ENCODE results near the gene CACNA2D4. TPM values are rescaled to one million over a fixed set of nuclear protein-coding genes. Genes with fewer than 3 reads are reported as not detected.

CACNA2D4 gene
- total RNA-seq, 1 donor from 2014 or later = 0.45 TPM

- H3K9me3 Mint-ChIP-seq = peaks cover 12% of the 10 kb centered on the region
- no peak for TF ChIP-seq CTCF (IDR thresholded peaks at IDR 0.05; ENCODE audit: unreplicated experiment)
- no peaks in the 10 kb centered on the region for H3K4me1 Mint-ChIP-seq
- H3K4me3 Mint-ChIP-seq = no peak overlapping the region
- no peak overlapping the region for H3K27ac Mint-ChIP-seq
- DNase-seq (ENCODE audit: low spot score in 2 of 2, unreplicated experiment in 2 of 2) = no peak
- H3K27me3 Mint-ChIP-seq (ENCODE audit: low read depth) = peaks cover 36% of the 10 kb centered on the region
- no peaks in the 10 kb centered on the region for H3K36me3 Mint-ChIP-seq
These were observed 33.8 kb downstream of the CACNA2D4 start for GRCh38 chr12:1884651-1885050.

- Mint-ChIP-seq H3K36me3 (no peaks in the 10 kb centered on the region), H3K27ac (no peak overlapping the region), H3K4me1 (no peaks in the 10 kb centered on the region), H3K27me3 (ENCODE audit: low read depth) (peaks cover 34% of the 10 kb centered on the region), H3K4me3 (no peak overlapping the region), H3K9me3 (peaks cover 6% of the 10 kb centered on the region)
- no peak for TF ChIP-seq CTCF (IDR thresholded peaks at IDR 0.05; ENCODE audit: unreplicated experiment)
- no peak for DNase-seq (ENCODE audit: low spot score in 2 of 2, unreplicated experiment in 2 of 2)
These were observed 34.9 kb downstream of the CACNA2D4 start for GRCh38 chr12:1883513-1883912.

- peaks cover 29% of the 10 kb centered on the region for H3K27me3 Mint-ChIP-seq (ENCODE audit: low read depth)
- DNase-seq (ENCODE audit: low spot score in 2 of 2, unreplicated experiment in 2 of 2) = no peak
These were observed 35.5 kb downstream of the CACNA2D4 start for GRCh38 chr12:1882850-1883470.

GRCh38 chr12:1882405-1882804 is 36.0 kb downstream of the CACNA2D4 start:
- Mint-ChIP-seq H3K27me3 (ENCODE audit: low read depth) (peaks cover 23% of the 10 kb centered on the region), H3K9me3 (no peaks in the 10 kb centered on the region)
- TF ChIP-seq CTCF (IDR thresholded peaks at IDR 0.05; ENCODE audit: unreplicated experiment) = no peak

More at GRCh38 chr12:1882850-1883470, 35.5 kb downstream of the CACNA2D4 start:
- Mint-ChIP-seq H3K4me3 (no peak overlapping the region), H3K27ac (no peak overlapping the region), H3K9me3 (peaks cover under 1% of the 10 kb centered on the region), H3K36me3 (no peaks in the 10 kb centered on the region), H3K4me1 (no peaks in the 10 kb centered on the region)
- no peak for TF ChIP-seq CTCF (IDR thresholded peaks at IDR 0.05; ENCODE audit: unreplicated experiment)

GRCh38 chr12:1881936-1882335 is 36.5 kb downstream of the CACNA2D4 start:
- no peaks in the 10 kb centered on the region for H3K36me3 Mint-ChIP-seq
- no peaks in the 10 kb centered on the region for H3K9me3 Mint-ChIP-seq
- H3K27ac Mint-ChIP-seq = no peak overlapping the region
- no peaks in the 10 kb centered on the region for H3K4me1 Mint-ChIP-seq
- H3K27me3 Mint-ChIP-seq (ENCODE audit: low read depth) = peaks cover 22% of the 10 kb centered on the region
- no peak for DNase-seq (ENCODE audit: low spot score in 2 of 2, unreplicated experiment in 2 of 2)
- TF ChIP-seq CTCF (IDR thresholded peaks at IDR 0.05; ENCODE audit: unreplicated experiment) = no peak
- no peak overlapping the region for H3K4me3 Mint-ChIP-seq

More at GRCh38 chr12:1882405-1882804, 36.0 kb downstream of the CACNA2D4 start:
- no peaks in the 10 kb centered on the region for H3K4me1 Mint-ChIP-seq
- no peak for DNase-seq (ENCODE audit: low spot score in 2 of 2, unreplicated experiment in 2 of 2)
- no peak overlapping the region for H3K4me3 Mint-ChIP-seq
- no peaks in the 10 kb centered on the region for H3K36me3 Mint-ChIP-seq
- no peak overlapping the region for H3K27ac Mint-ChIP-seq
